Gastrocnemius medialis (tissue), 4 donors: ENCODE measurements around the gene PTPRN2. TPM values are rescaled to one million over a fixed set of nuclear protein-coding genes. Genes with fewer than 3 reads are reported as not detected.

Experiments
- ATAC-seq, 2 donors: fragments of 150-250 bp; one replicate each; pipeline ENCODE4 v1.9.1; 2016
- DNase-seq, 2 donors: peaks; one replicate each; pipeline ENCODE4 v3.0.0-alpha.2; 2019
- H3K27ac ChIP-seq, 4 donors: fragments of 200-600 bp; sonication (generic); 1 replicate in 1 of 4; 2 replicates in 3 of 4; pipeline ENCODE4 v1.5.1; 2016 to 2018; ENCODE audit warnings: mild to moderate bottlenecking in 2 of 4, moderate library complexity in 1 of 4
- H3K27me3 ChIP-seq, 3 donors: fragments of 200-600 bp; sonication (generic) in 2 of 3; 1 replicate in 1 of 3; 2 replicates in 2 of 3; pipeline versions ENCODE4 v1.5.1 to v1.6.0; 2016 to 2019; ENCODE audit warnings: mild to moderate bottlenecking in 1 of 3, moderate library complexity in 1 of 3
- H3K36me3 ChIP-seq, 2 donors: fragments of 200-600 bp; sonication (generic) in 1 of 2; one replicate each; pipeline ENCODE4 v1.5.1; 2017 to 2018
- H3K4me1 ChIP-seq, 2 donors: fragments of 200-600 bp; sonication (generic) in 1 of 2; one replicate each; pipeline ENCODE4 v1.5.1; 2016 to 2017; ENCODE audit warnings: mild to moderate bottlenecking in 2 of 2
- H3K4me3 ChIP-seq, 4 donors: fragments of 200-600 bp; sonication (generic) in 3 of 4; 1 replicate in 1 of 4; 2 replicates in 3 of 4; pipeline ENCODE4 v1.5.1; 2016 to 2019; ENCODE audit warnings: mild to moderate bottlenecking in 2 of 4
- H3K9me3 ChIP-seq, 3 donors: fragments of 200-600 bp; sonication (generic) in 2 of 3; 1 replicate in 1 of 3; 2 replicates in 2 of 3; pipeline ENCODE4 v1.5.1; 2016 to 2019
- CTCF ChIP-seq, 5 experiments: fragments of 450-650 bp in 3 of 5; fragments of 200-600 bp in 2 of 5; sonication (generic) in 2 of 5; IDR thresholded peaks in 4 of 5; conservative IDR thresholded peaks in 1 of 5; 1 replicate in 4 of 5; 2 replicates in 1 of 5; pipeline ENCODE4 v1.5.1; 2016 to 2019; ENCODE audit warnings: antibody characterized with exemption in 5 of 5, mild to moderate bottlenecking in 3 of 5, moderate library complexity in 3 of 5
- POLR2A ChIP-seq, 2 donors: fragments of 450-650 bp; IDR thresholded peaks; one replicate each; pipeline ENCODE4 v1.6.1; 2017; ENCODE audit warnings: antibody characterized with exemption in 2 of 2, mild to moderate bottlenecking in 2 of 2, moderate library complexity in 2 of 2
- in situ Hi-C, 4 donors: fragments of 200-750 bp; cut with MboI; loops; one replicate each; pipeline versions ENCODE4 v1.15.0 to v1.8.0; 2017; ENCODE audit warnings: low sequenced_read_pairs in 4 of 4
- intact Hi-C: fragments of 100-400 bp; cut with DNase I; formaldehyde crosslinking; loops from one replicate; pipeline ENCODE4 v1.15.1; 2023; ENCODE audit warnings: low total_unique reads
- total RNA-seq, 4 donors: library from RNA; depleted of rRNA; stranded (reverse); fragments of >200 nt; gene quantifications; one replicate each; pipeline versions ENCODE4 v1.1.0 to v1.2.3, GENCODE V29; 2016

The PTPRN2 gene
- total RNA-seq, 4 donors from 2014 or later, result 0.66 to 0.85 (median 0.81) TPM

GRCh38 chr7:157580324-157580723 lies 1007.3 kb downstream of the PTPRN2 start:
- no peak overlapping the region for H3K4me3 ChIP-seq
- intact Hi-C loops, result no loop called here
- in situ Hi-C loops, result no loop called here
- ATAC-seq, result no peak
- peaks cover 0 to 14% (median 4%) of the 10 kb centered on the region in 3 donors for H3K27me3 ChIP-seq
- no peak overlapping the region for H3K27ac ChIP-seq
- TF ChIP-seq POLR2A (IDR thresholded peaks at IDR 0.05) (no peak), CTCF (IDR thresholded peaks at IDR 0.05 in 4 of 5, conservative IDR thresholded peaks at IDR 0.05 in 1 of 5) (no peak)
- no peaks in the 10 kb centered on the region for H3K4me1 ChIP-seq
- no peaks in the 10 kb centered on the region for H3K36me3 ChIP-seq
- no peaks in the 10 kb centered on the region for H3K9me3 ChIP-seq
- DNase-seq, result no peak

GRCh38 chr7:157579425-157579824 lies 1008.2 kb downstream of the PTPRN2 start:
- peaks cover 0 to 11% (median 4%) of the 10 kb centered on the region in 3 donors for H3K27me3 ChIP-seq
- DNase-seq, result no peak
- intact Hi-C loops, result no loop called here

GRCh38 chr7:157577796-157578339 lies 1009.8 kb downstream of the PTPRN2 start:
- in situ Hi-C loops, result no loop called here
- no peak for ATAC-seq

More at GRCh38 chr7:157579425-157579824, 1008.2 kb downstream of the PTPRN2 start:
- H3K9me3 ChIP-seq, result no peaks in the 10 kb centered on the region
- TF ChIP-seq POLR2A (IDR thresholded peaks at IDR 0.05) (no peak), CTCF (IDR thresholded peaks at IDR 0.05 in 4 of 5, conservative IDR thresholded peaks at IDR 0.05 in 1 of 5) (no peak)
- no peaks in the 10 kb centered on the region for H3K36me3 ChIP-seq
- H3K27ac ChIP-seq, result no peak overlapping the region
- no peaks in the 10 kb centered on the region for H3K4me1 ChIP-seq
- H3K4me3 ChIP-seq, result no peak overlapping the region
- ATAC-seq, result no peak
- in situ Hi-C loops, result no loop called here

GRCh38 chr7:157577061-157577460 lies 1010.6 kb downstream of the PTPRN2 start:
- no peaks in the 10 kb centered on the region for H3K4me1 ChIP-seq
- DNase-seq, result no peak
- in situ Hi-C loops (no loop called here), intact Hi-C loops (no loop called here)
- peaks cover 0 to 10% (median 4%) of the 10 kb centered on the region in 3 donors for H3K27me3 ChIP-seq
- H3K4me3 ChIP-seq, result no peak overlapping the region
- H3K36me3 ChIP-seq, result no peaks in the 10 kb centered on the region
- ATAC-seq, result no peak
- H3K9me3 ChIP-seq, result no peaks in the 10 kb centered on the region
- TF ChIP-seq POLR2A (IDR thresholded peaks at IDR 0.05), result no peak
- no peak for TF ChIP-seq CTCF (IDR thresholded peaks at IDR 0.05 in 4 of 5, conservative IDR thresholded peaks at IDR 0.05 in 1 of 5)
- no peak overlapping the region for H3K27ac ChIP-seq

More at GRCh38 chr7:157577796-157578339, 1009.8 kb downstream of the PTPRN2 start:
- intact Hi-C loops, result no loop called here
- no peak for DNase-seq
- Histone ChIP-seq H3K9me3 (no peaks in the 10 kb centered on the region), H3K27me3 (peaks cover 0 to 11% (median 4%) of the 10 kb centered on the region in 3 donors), H3K4me1 (no peaks in the 10 kb centered on the region), H3K36me3 (no peaks in the 10 kb centered on the region), H3K4me3 (no peak overlapping the region), H3K27ac (no peak overlapping the region)
- TF ChIP-seq POLR2A (IDR thresholded peaks at IDR 0.05) (no peak), CTCF (IDR thresholded peaks at IDR 0.05 in 4 of 5, conservative IDR thresholded peaks at IDR 0.05 in 1 of 5) (no peak)

- TF ChIP-seq POLR2A (IDR thresholded peaks at IDR 0.05) (no peak), CTCF (IDR thresholded peaks at IDR 0.05 in 4 of 5, conservative IDR thresholded peaks at IDR 0.05 in 1 of 5) (no peak)
- Histone ChIP-seq H3K9me3 (no peaks in the 10 kb centered on the region), H3K36me3 (no peaks in the 10 kb centered on the region), H3K27me3 (peaks cover 0 to 7% (median 4%) of the 10 kb centered on the region in 3 donors), H3K27ac (no peak overlapping the region), H3K4me1 (no peaks in the 10 kb centered on the region), H3K4me3 (peak overlapping the region in 1 of 4 donors; percentile 7)
- DNase-seq (no peak), ATAC-seq (no peak)
- intact Hi-C loops, result no loop called here
- in situ Hi-C loops, result no loop called here
These were observed 1011.2 kb downstream of the PTPRN2 start for GRCh38 chr7:157576415-157576814.
